Activated CD4-positive, CD25-positive, alpha-beta regulatory T cell treated with anti-CD3 and anti-CD28 coated beads, Interleukin-2, amount 50 U/mL, for 72 hours (primary cell): ENCODE measurements around the gene SPOCK2.
"Not testable (repeated sequence)": the region's sequence is repeated elsewhere in the genome, so short reads cannot be mapped to it uniquely, and the experiment has no call there.

Experiments used
- DNase-seq: peaks from one replicate; pipeline ENCODE4 v3.0.0; 2021

Gene SPOCK2

DNA sequence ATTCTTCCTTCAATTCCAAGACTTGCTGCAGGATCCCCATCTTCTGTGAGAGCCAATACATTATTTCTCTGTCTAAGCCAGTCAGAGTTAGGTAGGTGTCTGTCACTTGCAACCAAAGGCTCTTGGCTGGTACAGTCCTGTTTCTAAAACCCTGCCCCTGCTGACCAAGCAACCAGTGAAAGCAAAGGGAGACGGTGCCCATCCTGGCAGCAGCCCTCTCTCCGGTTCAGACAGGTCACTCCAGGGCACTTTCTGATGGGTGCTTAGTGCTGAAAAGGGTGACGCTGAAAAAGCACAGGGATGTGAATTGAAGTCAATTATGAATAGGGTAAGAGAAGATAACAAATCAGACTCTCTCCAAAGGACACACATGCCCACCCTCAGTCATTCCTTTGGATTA lies 37.5 kb downstream of the SPOCK2 start:
- DNase-seq: no peak

DNA sequence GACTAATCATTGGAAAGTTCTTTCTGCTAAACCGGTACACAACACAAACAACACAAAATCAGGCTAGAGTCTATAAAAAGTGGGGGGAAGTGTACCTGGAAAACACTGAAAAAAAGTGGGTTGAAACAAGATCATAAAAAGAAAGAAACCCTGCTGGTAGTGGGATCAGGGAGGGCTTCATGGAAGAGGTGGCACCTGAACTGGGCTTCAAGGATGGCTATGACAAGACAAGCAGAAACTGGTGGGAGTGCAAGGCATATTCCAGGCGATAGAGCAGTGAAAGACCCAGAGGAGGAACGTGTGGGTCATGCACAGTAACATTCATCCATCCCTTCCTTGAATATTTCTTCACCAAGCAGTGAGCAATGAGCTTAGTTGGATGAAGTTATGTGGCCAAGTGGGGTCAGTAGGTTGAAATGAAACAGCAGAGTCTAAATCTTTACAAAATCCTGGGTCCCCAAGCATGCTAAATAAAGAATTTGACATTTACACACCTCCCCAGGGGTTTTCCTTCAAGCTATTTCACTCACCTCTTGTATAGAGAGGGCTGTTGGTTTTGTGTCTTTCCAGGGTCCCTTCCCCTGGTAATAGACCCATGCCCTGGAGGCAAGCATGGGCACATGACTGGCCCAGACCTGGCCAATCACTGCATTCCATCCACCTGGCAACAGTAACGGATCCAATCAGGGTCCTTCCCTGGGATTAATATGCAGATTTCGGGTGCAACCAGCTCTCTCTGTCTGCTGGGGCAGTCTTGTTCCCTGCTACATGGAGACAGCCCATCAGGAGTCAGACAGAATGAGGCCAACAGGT lies 38.2 kb downstream of the SPOCK2 start:
- DNase-seq: no peak

DNA sequence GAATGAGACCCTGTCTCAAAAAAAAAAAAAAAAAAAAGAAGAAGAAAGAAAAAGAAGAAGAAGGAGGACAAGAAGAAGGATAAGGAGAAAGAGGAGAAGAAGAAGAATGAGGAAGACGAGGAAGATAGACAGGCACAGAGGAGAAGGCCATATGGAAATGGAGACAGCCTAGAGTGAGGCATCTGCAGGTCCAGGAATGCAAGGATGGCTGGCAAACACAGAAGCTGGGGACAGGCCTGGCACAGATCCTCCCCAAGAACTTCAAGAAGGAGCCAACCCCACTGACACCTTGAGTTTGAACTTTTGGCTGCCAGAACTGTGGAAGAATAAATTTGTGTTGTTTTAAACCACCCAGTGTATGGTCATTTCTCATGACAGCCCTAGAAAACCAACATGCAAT lies 38.9 kb downstream of the SPOCK2 start:
- no peak for DNase-seq

DNA sequence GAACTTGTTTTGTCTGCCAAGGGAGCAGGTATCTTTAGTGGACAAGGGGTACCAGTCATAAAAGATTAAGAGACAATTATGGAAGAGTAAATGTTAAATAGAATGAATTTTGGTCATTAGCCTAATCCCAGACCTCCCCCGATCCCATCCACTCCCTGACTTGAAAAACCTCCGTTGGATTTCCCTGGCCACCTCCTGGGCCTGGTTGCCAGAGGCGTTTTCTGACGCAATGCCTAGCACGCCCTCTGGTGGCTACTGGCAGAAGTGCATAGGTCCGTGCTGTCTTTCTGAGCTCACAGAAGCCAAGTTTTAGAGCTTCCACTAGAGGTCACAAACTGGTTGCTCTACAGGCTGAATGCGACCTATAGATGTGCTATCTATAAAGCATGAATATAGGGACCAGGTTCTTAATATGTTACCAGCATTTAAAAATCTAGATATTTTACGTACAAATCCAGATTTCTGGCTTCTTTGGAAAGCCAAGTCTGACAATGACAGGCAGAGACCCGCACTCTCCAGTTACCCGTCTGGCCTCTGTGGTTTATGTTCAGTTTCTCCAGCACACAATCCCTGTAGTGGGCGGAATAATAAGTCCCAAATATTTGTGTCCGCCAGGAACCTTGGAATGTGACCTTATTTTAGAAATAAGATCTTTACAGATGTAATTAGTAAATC lies 39.8 kb downstream of the SPOCK2 start:
- peak; percentile 88 for DNase-seq

DNA sequence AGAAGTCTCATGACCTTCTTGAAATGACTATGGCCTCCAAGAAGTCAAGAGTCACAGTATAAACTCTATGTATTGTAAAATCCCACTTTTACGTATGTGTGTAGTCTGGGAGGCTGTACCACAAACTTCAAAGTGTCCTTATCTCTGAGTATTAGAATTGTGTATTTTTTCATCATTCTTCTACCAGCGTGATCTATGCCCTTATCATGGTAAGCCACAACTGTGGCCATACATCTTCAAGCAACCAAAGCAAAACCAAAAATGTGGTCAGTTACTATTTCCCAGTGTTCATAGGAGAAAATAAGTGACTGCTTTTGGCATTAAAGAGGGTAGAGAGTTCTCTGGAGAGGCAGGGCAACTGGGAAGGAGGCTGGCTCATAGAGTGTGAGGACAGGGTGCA lies 42.8 kb downstream of the SPOCK2 start:
- no peak for DNase-seq

DNA sequence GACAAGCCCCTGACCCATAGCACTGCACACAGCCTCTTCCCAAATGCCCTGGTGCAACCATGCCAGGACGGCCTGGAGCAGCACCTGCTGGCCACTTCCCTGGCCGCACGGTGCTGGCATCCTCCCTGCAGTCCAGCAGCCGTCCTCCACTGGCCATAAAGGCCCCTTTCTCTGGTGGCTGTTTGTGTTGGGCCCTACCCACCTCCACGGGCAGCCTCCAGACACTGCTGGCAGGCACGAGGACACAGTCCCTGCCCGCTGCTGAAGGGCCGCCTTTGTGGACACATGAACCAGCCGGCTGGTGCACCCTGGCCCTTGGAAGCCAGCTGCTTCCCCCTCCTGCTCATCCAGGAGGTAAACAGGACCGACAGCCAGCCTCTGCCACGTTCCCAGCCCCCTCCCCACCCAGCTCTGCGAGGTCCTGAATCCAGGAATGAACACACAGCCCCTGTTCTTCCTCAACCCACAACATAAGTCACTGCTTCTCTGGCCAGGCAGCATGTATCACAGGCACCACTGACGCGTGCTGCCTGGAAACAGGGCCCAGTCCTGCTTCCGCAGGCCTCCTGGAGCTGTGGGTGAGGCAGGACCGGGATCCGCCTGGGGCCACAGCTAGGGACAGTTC lies 43.8 kb downstream of the SPOCK2 start:
- DNase-seq: no peak

DNA sequence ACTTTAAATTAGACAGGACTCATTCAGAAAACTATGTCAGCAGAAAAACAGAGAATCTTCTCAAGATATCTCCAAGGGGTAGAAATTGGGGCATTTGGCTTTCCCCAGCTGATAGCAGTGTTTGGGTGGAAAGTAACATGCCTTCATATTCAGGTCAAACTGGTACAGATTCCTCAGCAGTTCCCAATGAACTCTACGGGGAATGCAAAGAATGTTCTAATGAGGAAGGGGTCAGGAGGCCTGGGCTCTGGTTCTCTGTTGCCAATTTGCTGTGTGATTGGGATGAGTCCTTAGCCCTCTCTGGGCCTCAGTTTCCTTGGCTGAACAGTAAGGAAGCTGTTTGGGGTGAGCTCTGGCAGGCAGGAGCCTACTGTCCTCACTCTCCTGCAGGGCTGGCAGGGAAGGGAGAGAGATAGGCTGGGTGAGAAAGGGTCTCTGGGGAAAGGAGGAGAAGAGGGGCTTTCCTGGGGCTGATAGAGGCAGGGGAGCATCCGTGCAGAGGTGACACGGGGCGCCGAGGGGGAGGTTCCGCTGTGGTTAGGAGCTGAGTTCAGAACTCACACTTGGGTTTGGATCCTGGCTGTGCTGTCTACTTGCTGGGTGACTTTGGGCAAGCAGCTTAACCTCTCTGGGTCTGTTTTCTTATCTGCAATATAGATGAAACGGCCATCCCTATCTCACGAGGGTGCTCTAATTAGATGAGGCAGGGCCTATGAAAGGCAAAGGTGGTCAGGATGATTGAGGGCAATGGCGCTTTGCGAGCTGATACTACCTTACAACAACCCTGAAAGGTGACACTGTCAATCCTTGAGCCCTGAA lies 45.1 kb downstream of the SPOCK2 start:
- DNase-seq: no peak

DNA sequence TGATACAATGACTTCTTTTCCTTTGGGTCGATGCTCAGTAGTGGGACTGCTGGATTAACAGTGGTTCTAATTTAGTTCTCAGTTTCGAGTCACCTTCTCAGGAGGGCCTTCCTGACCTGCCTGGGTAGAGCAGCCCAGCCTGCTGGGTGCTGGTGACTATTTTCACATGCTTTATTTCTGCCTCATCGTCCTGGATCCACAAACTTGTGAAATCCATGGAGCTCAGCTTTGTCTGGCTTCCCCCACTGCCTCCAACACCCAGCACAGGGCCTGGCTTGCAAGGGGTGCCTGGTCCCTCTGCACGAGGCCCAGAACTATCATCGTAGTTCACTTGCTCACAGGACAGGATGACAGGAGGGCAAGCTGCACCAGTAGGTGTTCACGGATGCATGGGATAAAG lies 46.9 kb downstream of the SPOCK2 start:
- no peak for DNase-seq

DNA sequence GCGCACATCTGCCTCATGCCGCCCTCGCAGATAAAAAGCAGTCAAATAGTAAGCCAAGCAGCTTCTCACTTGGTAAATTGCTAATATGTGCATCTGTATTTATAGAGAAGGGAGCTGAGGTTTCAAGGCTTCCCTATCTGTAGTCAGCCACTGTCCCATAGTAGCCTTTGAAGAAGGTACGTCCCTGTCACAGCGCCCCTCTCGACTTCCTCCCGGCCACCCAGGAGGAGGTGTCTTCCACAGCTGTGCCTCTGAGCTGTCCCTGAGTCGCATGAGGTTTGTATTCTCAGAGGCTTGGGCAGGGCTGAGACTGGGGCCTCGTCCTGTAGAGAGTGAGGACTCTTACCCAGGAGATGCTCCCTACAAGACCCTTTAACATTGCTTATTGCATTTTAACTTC lies 49.0 kb downstream of the SPOCK2 start:
- DNase-seq: no peak

DNA sequence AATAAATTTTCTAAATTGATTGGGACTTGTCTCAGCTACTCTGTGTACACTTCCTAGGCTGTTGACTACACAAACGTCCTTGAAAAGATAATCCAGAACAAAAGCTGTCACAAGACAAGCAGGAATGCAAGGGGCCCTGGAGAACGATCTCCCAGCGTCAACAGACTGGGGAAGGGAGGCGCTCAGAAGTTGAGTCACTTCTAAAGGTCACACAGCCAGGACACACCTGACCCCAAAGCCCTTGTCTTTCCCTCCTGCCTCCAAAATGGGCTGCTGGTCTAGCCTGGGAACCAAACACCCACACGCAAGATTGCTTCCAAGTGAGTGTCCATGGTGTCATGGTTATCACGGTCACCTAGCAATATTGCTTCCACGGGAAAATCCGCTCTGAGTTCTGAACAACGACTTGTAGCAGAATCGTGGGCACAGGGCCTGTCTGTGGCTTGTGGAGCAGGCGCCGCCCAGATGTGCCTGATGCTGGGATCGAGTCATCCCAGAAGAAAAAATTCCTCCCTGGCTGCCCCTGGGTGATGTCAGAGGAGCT lies 49.8 kb downstream of the SPOCK2 start:
- DNase-seq: no peak

DNA sequence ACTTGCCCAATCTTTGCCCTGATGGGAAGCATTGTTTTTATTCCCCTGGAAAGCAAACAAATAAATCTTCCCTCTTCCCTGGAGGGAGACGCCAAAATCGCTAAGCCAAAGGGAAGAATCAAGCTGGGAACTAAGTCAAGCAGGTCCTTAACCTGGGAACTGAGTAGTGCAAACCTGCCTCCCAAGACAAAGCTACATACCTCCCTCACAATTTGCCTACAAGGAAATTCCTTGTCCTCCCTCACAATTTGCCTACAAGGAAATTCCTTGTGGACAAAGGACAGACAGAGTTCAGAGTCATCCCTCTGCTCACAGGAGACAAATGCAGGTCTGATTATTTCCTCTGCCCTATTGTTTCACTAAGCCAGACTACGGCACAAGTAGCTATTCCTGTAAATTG lies 50.5 kb downstream of the SPOCK2 start:
- no peak for DNase-seq

DNA sequence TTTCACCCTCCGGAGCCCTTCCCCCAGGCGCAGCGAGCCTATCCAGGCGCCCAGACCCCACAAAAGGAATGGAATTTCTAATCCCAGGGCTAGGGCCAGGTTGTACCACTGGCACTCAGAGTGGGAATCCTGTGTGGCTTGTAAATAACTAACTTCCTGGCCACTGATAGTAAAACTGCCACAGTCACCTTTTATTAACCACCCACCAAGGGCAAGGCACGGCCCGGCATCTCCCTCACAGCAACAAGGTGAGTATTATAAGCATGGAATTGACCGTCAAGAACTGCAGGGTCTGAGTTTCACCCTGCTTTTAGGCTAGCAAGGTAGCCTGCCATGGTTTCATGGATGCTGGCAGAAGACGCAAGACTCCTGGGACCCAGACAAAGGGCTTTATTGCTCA lies 51.1 kb downstream of the SPOCK2 start:
- DNase-seq: no peak

DNA sequence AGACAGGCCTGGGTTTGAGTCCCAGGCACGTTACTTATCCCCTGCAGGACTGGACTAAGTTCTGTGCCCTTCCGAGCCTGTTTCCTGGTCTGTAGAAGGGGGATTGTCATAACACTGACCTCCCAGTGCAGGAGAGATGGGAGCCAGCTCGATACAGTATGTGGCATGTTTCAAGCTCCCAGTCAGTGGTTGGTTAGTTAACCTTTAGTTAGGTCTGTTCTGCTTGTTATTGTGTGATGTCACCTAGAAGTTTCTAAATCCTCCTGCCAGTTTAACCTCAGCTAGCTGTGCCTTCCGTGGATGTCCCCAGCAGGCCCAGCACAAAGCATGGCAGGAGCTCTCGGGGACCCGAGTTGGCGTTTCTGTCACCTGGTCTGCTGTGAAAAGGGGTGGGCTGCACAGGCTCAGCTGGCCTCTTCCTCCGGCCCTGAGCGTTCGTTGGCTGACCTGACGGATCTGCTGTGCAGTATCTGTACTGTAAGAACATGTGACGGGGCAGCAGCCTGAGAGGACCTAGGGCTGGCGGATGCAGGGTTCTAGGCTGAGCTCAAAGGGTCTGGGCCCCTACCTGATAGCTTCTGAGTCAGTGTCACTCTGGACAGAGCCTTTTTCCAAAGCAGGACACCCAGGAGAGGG lies 53.0 kb downstream of the SPOCK2 start:
- DNase-seq: no peak

DNA sequence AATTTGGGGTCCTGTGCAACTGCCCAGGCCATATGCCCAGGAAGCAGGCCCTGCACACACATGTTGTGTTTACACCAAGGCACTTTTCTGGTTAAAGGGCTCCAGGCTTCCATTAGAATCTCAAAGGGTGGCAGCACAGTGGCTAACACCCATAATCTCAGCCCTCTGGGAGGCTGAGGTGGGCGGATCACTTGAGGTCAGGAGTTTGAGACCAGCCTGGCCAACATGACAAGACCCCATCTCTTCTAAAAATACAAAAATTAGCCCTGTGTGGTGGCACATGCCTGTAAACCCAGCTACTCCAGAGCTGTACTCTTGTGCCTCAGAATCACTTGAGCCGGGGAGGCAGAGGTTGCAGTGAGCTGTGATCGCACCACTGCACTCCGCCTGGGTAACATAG lies 53.6 kb downstream of the SPOCK2 start:
- no peak for DNase-seq

DNA sequence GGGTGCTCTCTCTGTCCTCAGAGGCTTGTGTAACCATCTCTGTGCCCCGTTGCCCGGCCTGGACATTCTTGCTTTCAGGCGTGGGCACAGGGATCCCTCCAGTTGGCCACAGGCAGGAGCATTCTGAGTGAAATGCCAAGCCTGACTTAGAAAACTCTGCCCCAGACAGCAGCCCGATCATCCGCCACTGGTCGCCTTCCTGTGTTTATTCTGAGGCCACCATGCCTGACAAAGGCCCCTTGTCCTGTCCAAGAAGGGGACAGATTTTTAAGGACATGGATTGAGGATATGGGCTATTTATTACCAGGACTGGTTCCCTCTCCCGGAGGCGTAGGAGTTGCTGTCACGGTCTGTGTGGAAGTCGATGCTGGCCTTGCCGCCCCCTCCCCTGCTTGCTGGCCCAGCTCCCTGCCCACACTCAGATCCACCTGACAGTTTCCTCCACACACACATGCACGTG lies 54.3 kb downstream of the SPOCK2 start:
- DNase-seq: no peak

DNA sequence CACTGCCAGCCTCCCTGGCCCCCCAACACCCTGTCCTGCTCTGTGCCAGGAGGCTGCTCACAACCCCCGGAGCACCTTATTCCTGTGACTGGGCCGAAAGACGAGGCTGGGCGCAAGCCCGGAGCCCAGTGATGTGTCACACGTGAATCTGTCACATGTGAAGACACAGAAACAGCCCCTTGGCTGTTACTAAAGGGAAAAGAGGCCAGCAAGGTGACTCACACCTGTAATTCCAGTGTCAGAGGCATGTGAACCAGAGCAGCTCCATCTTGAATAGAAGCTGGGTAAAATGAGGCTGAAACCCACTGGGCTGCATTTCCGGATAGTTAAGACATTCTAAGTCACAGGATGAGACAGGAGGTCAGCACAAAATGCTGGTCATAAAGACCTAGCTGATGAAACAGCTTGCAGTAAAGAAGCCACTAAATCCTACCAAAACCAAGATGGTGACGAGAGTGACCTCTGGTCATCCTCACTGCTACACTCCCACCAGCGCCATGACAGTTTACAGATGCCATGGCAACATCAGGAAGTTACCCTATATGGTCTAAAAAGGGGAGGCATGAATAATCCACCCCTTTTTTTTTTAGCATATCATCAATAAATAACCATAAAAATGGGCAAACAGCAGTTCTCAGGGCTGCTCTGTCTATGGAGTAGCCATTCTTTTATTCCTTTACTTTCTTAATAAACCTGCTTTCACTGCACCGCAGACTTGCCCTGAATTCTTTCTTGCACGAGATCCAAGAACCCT lies 55.8 kb downstream of the SPOCK2 start:
- DNase-seq: not testable (repeated sequence)

DNA sequence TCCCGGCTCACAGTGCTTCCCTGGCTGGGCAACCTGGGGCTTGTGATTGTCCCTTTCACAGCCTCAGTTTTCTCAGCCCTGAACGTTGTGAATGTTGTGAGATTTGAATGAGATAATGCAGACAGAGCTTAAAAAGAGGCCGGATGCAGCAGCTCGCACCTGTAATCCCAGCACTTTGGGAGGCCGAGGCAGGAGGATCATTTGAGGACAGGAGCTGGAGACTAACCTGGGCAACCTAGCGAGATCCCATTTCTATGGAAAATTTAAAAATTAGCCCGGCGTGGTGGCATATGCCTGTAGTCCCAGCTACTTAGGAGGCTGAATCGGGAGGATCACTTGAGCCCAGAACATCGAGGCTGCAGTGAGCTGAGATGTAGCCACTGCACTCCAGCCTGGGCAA lies 56.6 kb downstream of the SPOCK2 start:
- DNase-seq: no peak

DNA sequence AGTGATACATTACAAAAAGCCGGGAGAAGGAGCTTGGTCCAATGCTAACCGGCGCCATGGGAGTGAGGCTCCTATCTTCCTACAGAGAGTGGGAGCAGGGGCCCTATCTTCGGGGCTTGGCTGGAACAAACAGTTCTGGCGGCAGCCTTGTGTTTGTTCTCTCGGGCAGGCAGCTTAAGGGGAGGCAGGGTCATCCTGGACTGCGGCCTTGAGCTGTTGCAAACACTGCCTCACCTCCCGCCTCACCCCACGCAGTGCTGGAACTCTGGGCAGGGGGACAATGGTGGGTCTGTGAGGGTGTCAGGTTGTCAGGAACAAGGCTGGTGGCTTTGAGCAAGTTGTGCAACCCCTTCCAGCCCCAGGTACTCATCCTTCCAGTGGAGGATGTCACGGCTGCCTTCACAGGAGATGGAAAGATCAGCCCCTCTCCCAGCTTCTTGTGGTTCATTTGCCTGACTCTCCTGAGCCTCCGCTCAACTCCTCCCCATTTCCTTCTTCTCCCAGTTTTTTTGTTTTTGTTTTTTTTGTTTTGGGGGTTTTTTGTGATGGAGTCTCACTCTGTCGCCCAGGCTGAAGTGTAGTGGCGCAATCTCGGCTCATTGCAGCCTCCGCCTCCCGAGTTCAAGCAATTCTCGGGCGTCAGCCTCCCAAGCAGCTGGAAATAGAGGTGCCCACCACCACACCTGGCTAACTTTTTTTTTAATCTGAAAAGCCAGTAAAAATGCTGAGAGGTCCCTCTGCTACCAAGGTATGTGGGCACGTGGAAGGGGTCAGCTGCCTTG lies 57.4 kb downstream of the SPOCK2 start:
- DNase-seq: no peak

DNA sequence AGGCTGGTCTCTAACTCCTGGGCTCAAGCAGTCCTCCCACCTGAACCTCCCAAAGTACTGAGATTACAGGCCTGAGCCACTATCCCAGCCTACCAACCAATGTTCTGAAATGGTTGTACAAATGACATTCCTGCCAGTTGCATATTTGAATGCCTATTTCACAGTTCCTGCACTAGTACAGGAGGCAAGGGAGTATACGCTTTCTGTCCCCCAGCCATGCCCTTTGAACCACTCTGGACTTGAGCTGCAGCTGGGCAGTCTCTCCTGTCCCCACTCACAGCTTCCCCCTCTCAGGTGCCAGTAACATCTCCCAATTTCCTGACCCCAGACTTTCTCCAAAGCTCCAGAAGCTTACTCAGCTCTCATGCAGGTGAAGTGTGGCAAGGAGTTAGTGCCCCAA lies 58.9 kb downstream of the SPOCK2 start:
- no peak for DNase-seq

DNA sequence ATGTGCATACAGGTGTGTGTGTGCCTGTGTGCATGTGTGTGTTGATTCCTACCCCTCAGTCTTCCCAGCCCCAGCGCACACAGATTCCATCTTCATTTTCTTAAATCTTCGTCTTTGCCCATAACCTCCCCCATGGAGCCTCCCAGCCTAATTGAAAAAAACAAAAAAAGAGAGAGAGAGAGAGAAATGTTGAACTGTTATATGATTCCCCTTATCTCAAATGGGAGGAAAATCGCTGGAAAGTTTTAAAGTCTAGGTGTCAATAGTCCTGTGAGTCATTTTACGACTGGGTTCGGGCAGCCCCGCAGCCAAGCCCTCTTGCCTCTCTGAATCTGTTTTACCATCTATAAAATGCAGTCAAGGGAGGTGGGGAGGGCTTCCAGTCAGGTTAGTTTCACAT lies 60.9 kb downstream of the SPOCK2 start:
- no peak for DNase-seq
